GM23248 (cell line): ENCODE data around the gene CATSPER1. TPM values are rescaled to one million over a fixed set of nuclear protein-coding genes. Genes with fewer than 3 reads are reported as not detected.

Experiments used
- DNase-seq: peaks from one replicate; pipeline ENCODE4 v3.0.0-alpha.2; 2015
- H2AFZ ChIP-seq: fragments of 200-600 bp; sonication (generic); 2 replicates; pipeline ENCODE4 v1.6.1; 2016; ENCODE audit warnings: antibody characterized with exemption
- H3F3A ChIP-seq: fragments of 200-600 bp; sonication (generic); 2 replicates; pipeline ENCODE4 v1.6.1; 2016; ENCODE audit warnings: mild to moderate bottlenecking, antibody characterized with exemption, mixed run types; ENCODE audit not compliant: insufficient read depth
- H3K27ac ChIP-seq: fragments of 200-600 bp; sonication (generic); 2 replicates; pipeline ENCODE4 v1.5.1; 2016; ENCODE audit warnings: mild to moderate bottlenecking
- H3K27me3 ChIP-seq: fragments of 200-600 bp; sonication (generic); replicated peaks from 2 replicates; pipeline ENCODE4 v1.6.1; 2016; ENCODE audit warnings: mild to moderate bottlenecking; ENCODE audit not compliant: insufficient read depth
- H3K36me3 ChIP-seq: fragments of 200-600 bp; sonication (generic); 2 replicates; pipeline ENCODE4 v1.6.1; 2016; ENCODE audit warnings: low read depth, mild to moderate bottlenecking
- H3K4me1 ChIP-seq: fragments of 200-600 bp; sonication (generic); 2 replicates; pipeline ENCODE4 v1.6.1; 2016; ENCODE audit warnings: mild to moderate bottlenecking; ENCODE audit not compliant: insufficient read depth
- H3K4me2 ChIP-seq: fragments of 200-600 bp; sonication (generic); one replicate; pipeline ENCODE4 v1.6.1; 2016; ENCODE audit warnings: mild to moderate bottlenecking; ENCODE audit not compliant: unreplicated experiment
- H3K4me3 ChIP-seq: fragments of 200-600 bp; sonication (generic); 2 replicates; pipeline ENCODE4 v1.5.1; 2016; ENCODE audit warnings: mild to moderate bottlenecking
- H3K79me2 ChIP-seq: fragments of 200-600 bp; sonication (generic); 2 replicates; pipeline ENCODE4 v1.6.1; 2016; ENCODE audit warnings: mild to moderate bottlenecking; ENCODE audit not compliant: insufficient read depth
- H3K9ac ChIP-seq: fragments of 200-600 bp; sonication (generic); 2 replicates; pipeline ENCODE4 v1.6.1; 2016; ENCODE audit warnings: mild to moderate bottlenecking
- H3K9me2 ChIP-seq: fragments of 200-600 bp; sonication (generic); 2 replicates; pipeline ENCODE4 v1.6.1; 2016; ENCODE audit warnings: mixed run types, mild to moderate bottlenecking, moderate library complexity; ENCODE audit not compliant: insufficient read depth
- H3K9me3 ChIP-seq: fragments of 200-600 bp; sonication (generic); one replicate; pipeline ENCODE4 v1.6.1; 2017; ENCODE audit warnings: low read depth
- H4K20me1 ChIP-seq: fragments of 200-600 bp; sonication (generic); 2 replicates; pipeline ENCODE4 v1.6.0; 2016; ENCODE audit not compliant: insufficient read depth
- EZH2 ChIP-seq: fragments of 200-600 bp; sonication (generic); IDR thresholded peaks from 2 replicates; pipeline ENCODE4 v1.6.1; 2018; ENCODE audit warnings: antibody characterized with exemption, mild to moderate bottlenecking; ENCODE audit not compliant: insufficient read depth, poor library complexity, severe bottlenecking
- EZH2phosphoT487 ChIP-seq: fragments of 200-600 bp; sonication (generic); IDR thresholded peaks from 2 replicates; pipeline ENCODE4 v1.6.1; 2018; ENCODE audit warnings: antibody characterized with exemption, moderate library complexity, mild to moderate bottlenecking, low read depth; ENCODE audit not compliant: insufficient read depth
- WGBS, 2 experiments: methylation state at CpG; one replicate each; pipeline ENCODE4 v1.1.6; 2015 to 2017; ENCODE audit warnings: low lambda C conversion rate in 2 of 2, low coverage in 1 of 2; ENCODE audit errors: missing lambda C conversion rate in 2 of 2; 5-methylcytosine and 5-hydroxymethylcytosine counted together
- in situ Hi-C: fragments of 300-500 bp; cut with MboI; formaldehyde crosslinking; loops from 2 replicates; pipeline ENCODE4 v1.15.0; 2020
- polyA plus RNA-seq: library from polyadenylated mRNA; unstranded; fragments of >200 nt; fragmentation: Nextera tagmentation; extraction: Ambion mirVana; gene quantifications from 2 replicates; pipeline ENCODE4 v1.2.1, GENCODE V29; 2016
- total RNA-seq: library from RNA; depleted of rRNA; stranded (reverse); fragments of >200 nt; shearing (Covaris generic); gene quantifications from 2 replicates; pipeline ENCODE4 v1.2.3, GENCODE V29; 2014

CATSPER1 gene
- total and polyA plus RNA-seq, 2 experiments from 2014 or later = 1.7 TPM; not detected in 1

GRCh38 chr11:66072081-66072480 is 45.8 kb upstream of the CATSPER1 start:
- peaks cover 19% of the 10 kb centered on the region for H3K4me1 ChIP-seq
- in situ Hi-C loops = no loop called here
- H3K9me3 ChIP-seq = no peaks in the 10 kb centered on the region
- H3K79me2 ChIP-seq = peaks cover 67% of the 10 kb centered on the region
- WGBS, 2 experiments = 56 to 62% methylated on average over 3 of the region's 3 CpGs
- H3K27ac ChIP-seq = peak overlapping the region; percentile 62
- no peak overlapping the region for H2AFZ ChIP-seq
- TF ChIP-seq EZH2phosphoT487 (no peak), EZH2 (no peak)
- DNase-seq = peak; percentile 45
- H3K27me3 ChIP-seq = no peaks in the 10 kb centered on the region
- H3F3A ChIP-seq = peaks cover 43% of the 10 kb centered on the region
- H3K9ac ChIP-seq = peak overlapping the region; percentile 87
- H3K4me3 ChIP-seq = peak overlapping the region; percentile 90
- H3K4me2 ChIP-seq = peak overlapping the region; percentile 100
- peaks cover 24% of the 10 kb centered on the region; the same call in 1 of the 2 replicates for H3K36me3 ChIP-seq
- H4K20me1 ChIP-seq = 0 out of 2 replicates have a peak, but pooled peaks cover 3% of the 10 kb centered on the region
- H3K9me2 ChIP-seq = no peaks in the 10 kb centered on the region

GRCh38 chr11:66071381-66071801 is 45.1 kb upstream of the CATSPER1 start:
- peaks cover 50% of the 10 kb centered on the region for H3F3A ChIP-seq
- H3K36me3 ChIP-seq = peaks cover 24% of the 10 kb centered on the region; the same call in 1 of the 2 replicates
- H3K4me3 ChIP-seq = peak overlapping the region; percentile 90
- H3K27ac ChIP-seq = peak overlapping the region; percentile 62
- H3K9me2 ChIP-seq = no peaks in the 10 kb centered on the region
- peak; percentile 40 for DNase-seq
- no peaks in the 10 kb centered on the region for H3K27me3 ChIP-seq
- H3K4me2 ChIP-seq = peak overlapping the region; percentile 100
- H4K20me1 ChIP-seq = 0 out of 2 replicates have a peak, but pooled peaks cover 3% of the 10 kb centered on the region
- peak overlapping the region; percentile 87 for H3K9ac ChIP-seq
- peak overlapping the region; percentile 57 for H2AFZ ChIP-seq
- H3K4me1 ChIP-seq = peaks cover 13% of the 10 kb centered on the region
- H3K9me3 ChIP-seq = no peaks in the 10 kb centered on the region
- TF ChIP-seq EZH2 (no peak), EZH2phosphoT487 (no peak)
- WGBS, 2 experiments = 0 to 3% methylated on average over 2 of the region's 2 CpGs
- in situ Hi-C loops = no loop called here
- H3K79me2 ChIP-seq = peaks cover 65% of the 10 kb centered on the region

DNA sequence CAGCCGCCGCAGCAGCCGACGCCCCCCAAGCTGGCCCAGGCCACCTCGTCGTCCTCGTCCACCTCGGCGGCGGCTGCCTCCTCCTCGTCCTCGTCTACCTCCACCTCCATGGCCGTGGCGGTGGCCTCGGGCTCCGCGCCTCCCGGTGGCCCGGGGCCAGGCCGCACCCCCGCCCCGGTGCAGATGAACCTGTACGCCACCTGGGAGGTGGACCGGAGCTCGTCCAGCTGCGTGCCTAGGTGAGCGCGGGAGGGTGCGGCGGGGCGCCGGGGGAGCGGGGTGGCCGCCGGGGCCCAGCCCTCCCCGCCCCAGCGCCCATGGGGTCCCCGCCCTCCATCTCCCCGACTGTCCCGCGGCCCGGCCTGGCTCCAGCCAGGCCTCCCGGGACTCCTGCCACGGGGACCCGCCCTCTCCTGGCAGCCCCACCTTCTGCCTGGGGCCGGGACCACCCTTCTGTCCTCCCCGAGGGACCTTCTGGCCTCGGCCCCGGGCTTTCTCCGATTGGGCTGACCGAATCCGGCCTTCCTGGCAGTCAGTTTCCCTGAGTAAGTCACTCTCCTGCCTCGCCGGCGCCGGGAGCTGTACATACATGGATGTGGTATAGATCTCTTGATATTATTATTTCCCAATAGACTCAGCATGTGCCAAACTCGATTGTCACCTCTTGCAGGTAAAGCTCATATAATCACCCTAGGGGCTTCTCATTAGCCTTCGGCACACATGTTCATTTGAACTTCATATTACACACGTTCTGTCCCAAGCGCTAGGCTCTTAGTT is 44.5 kb upstream of the CATSPER1 start:
- TF ChIP-seq EZH2phosphoT487 = no peak
- TF ChIP-seq EZH2 = no peak
- Histone ChIP-seq H3F3A (peaks cover 54% of the 10 kb centered on the region), H3K79me2 (peaks cover 62% of the 10 kb centered on the region), H3K9me3 (no peaks in the 10 kb centered on the region), H3K4me1 (peaks cover 12% of the 10 kb centered on the region), H4K20me1 (0 out of 2 replicates have a peak, but pooled peaks cover 3% of the 10 kb centered on the region), H3K36me3 (peaks cover 24% of the 10 kb centered on the region; the same call in 1 of the 2 replicates), H3K4me3 (peak overlapping the region; percentile 90), H3K9me2 (no peaks in the 10 kb centered on the region), H2AFZ (peak overlapping the region; percentile 57), H3K9ac (peak overlapping the region; percentile 87), H3K27me3 (no peaks in the 10 kb centered on the region), H3K4me2 (peak overlapping the region; percentile 100), H3K27ac (peak overlapping the region; percentile 62)
- DNase-seq = peak; percentile 84
- in situ Hi-C loops = no loop called here
- 1% methylated on average over 28 to 53 of the region's 60 CpGs for WGBS, 2 experiments

DNA sequence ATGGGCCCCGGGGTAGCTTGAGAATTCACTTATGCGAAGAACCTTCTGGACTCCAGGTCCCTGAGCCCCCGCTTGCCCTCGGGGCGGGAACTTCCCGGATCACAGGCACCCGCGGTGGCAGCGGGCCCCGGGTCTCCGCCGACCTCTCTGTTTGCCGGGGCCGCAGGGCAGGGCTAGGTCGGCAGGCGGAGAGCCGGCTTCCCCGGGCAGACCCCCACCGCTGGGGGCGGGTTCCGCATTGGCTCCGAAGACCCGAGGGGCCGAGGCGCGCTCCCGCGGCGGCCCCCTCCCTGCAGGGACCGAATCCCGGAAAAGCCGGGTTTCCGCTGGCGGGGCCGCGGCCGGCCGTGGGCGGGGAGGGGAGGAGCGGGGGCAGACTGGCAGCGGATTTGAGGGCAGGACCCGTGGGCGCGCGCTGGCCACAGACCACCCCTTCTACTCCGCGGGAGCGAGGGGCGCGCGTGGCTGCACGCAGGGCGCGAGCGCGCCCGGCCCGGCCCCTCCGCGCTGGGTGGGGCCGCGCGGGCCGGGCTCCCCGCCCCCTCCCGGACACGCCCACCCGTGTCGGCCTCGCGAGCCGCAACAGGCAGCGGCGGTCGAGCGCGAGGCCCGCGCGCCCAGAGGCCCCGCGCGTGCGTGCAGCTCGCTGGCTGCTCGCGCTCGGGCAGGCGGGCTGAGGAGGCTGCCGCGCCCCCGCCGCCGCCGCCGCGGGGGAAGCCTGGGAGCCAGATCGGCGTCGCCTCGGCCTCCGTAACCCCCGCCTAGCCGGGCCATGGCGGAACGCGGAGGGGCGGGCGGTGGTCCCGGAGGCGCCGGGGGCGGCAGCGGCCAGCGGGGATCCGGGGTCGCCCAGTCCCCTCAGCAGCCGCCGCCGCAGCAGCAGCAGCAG is 43.7 kb upstream of the CATSPER1 start, which contains the start of gene PACS1:
Gene PACS1 (plus strand): TSS at position 558 of the 889 bp plus-strand sequence. CDS start 215 bp downstream, at position 773.
- H2AFZ ChIP-seq = peak within 1 kb of the TSS; percentile 73
- H4K20me1 ChIP-seq = 0 out of 2 replicates have a peak, but pooled peaks cover 3% of the 10 kb centered on the region
- peaks cover 61% of the 10 kb centered on the region for H3F3A ChIP-seq
- H3K4me3 ChIP-seq = peak within 1 kb of the TSS; percentile 90
- H3K9me3 ChIP-seq = no peaks in the 10 kb centered on the region
- peak; percentile 94 for DNase-seq
- no peaks in the 10 kb centered on the region for H3K27me3 ChIP-seq
- peaks cover 12% of the 10 kb centered on the region for H3K4me1 ChIP-seq
- peaks cover 30% of the 10 kb centered on the region for H3K36me3 ChIP-seq
- H3K79me2 ChIP-seq = peaks cover 61% of the 10 kb centered on the region
- WGBS, 2 experiments = 1 to 3% methylated on average over 32 to 38 of the region's 120 CpGs
- TF ChIP-seq EZH2phosphoT487 (no peak), EZH2 (no peak)
- no peaks in the 10 kb centered on the region for H3K9me2 ChIP-seq
- in situ Hi-C loops = no loop called here
- peak within 1 kb of the TSS; percentile 90 for H3K27ac ChIP-seq
- H3K4me2 ChIP-seq = peak within 1 kb of the TSS; percentile 100
- peak within 1 kb of the TSS; percentile 87 for H3K9ac ChIP-seq
